ENCODE measurements around the gene PLCB1. TPM values are rescaled to one million over a fixed set of nuclear protein-coding genes. Genes with fewer than 3 reads are reported as not detected.

The PLCB1 gene
- total RNA-seq, 2 donors from 2014 or later = 8.5 to 10.9 TPM

- ATAC-seq (no peak), DNase-seq (no peak)
- intact Hi-C loops (cut with DNase I, micrococcal nuclease) = no loop called here
Measured at GRCh38 chr20:8489094-8489883, 357.2 kb downstream of the PLCB1 start.

- ATAC-seq (no peak), DNase-seq (no peak)
- intact Hi-C loops (cut with DNase I, micrococcal nuclease) = no loop called here
Measured at GRCh38 chr20:8490076-8490830, 358.2 kb downstream of the PLCB1 start.

GRCh38 chr20:8492173-8492572 lies 360.1 kb downstream of the PLCB1 start:
- ATAC-seq (no peak), DNase-seq (no peak)
- intact Hi-C loops (cut with DNase I, micrococcal nuclease) = no loop called here

DNA sequence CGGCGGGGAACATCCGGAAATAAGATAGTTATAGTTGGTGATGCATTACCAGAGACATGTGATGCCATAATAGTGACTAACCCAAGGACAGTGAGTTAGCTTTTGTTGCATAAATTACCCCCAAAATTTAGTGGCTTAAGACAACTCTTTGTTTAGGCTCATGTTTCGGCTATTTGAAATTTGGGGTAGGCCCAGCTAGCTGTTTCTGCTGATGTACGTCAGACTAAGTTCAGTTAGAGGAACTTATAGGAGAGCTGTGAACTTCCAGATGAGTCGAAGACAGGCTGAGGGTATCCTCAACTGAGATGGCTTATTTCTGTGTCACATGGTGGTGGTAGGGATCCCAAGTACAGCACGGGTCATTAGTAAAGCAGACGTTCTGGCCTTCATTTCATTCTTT lies 366.5 kb downstream of the PLCB1 start:
- no peak for ATAC-seq
- intact Hi-C loops (cut with DNase I, micrococcal nuclease) = no loop called here
- no peak for DNase-seq

- no peak for DNase-seq
- intact Hi-C loops (cut with DNase I, micrococcal nuclease) = no loop called here
- ATAC-seq = no peak
Measured at GRCh38 chr20:8504030-8504429, 372.0 kb downstream of the PLCB1 start.

DNA sequence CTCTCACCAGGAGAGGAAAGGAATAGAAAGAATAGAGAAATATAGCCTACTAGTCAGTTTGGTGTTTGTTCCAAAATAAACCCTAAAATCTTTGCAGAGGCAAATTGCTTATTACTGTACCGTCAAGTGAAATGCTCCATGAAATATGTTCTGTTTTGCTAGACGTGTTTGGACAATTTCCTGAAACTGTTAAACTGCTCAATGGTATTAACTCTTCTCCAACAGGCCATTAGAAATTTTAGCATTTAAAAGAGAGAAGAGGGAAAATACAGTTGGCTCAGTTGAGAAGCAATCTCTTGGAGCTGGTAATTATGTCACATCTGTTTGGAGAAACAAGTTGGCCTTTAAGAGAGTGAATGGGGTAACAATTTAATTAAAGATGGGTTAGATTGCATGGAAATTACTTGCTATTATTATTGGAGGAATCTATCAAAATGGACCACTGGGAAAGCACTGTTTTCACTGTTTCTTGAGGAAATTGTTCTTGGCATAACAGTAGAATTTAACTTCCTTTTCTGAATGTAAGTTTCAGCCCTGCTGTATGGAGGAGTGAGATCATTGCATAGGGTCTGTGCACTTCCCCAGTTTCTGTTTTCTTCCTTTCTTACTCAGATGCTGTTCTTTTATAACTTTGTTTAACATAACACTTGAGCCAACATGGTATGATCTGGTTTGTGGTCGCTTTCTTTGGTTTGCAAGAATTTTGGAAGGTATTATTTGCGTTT lies 373.6 kb downstream of the PLCB1 start:
- ATAC-seq (no peak), DNase-seq (no peak)
- intact Hi-C loops (cut with DNase I, micrococcal nuclease) = no loop called here

- DNase-seq = no peak
- no peak for ATAC-seq
- intact Hi-C loops (cut with DNase I, micrococcal nuclease) = no loop called here
Measured at GRCh38 chr20:8507231-8507630, 375.2 kb downstream of the PLCB1 start.

- intact Hi-C loops (cut with DNase I, micrococcal nuclease) = no loop called here
- ATAC-seq = no peak
- no peak for DNase-seq
Measured at GRCh38 chr20:8509809-8510208, 377.7 kb downstream of the PLCB1 start.

DNA sequence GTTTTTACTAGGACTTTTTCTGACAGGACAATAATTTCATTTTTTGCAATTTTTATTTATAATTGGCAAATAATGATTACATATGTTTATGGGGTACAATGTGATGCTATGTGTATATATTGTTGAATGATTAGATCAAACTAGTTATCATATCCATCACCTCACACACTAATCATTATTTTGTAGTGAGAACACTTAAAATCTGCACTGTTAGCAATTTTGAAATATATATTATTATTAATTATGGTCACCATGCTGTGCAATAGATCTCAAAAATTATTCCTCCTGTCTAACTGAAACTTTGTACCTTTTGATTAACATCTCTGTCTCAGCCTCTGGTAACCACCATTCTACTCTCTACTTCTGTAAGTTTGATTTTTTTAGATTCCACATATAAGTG lies 378.7 kb downstream of the PLCB1 start:
- intact Hi-C loops (cut with DNase I, micrococcal nuclease) = no loop called here
- no peak for DNase-seq
- no peak for ATAC-seq

- ATAC-seq = no peak
- intact Hi-C loops (cut with DNase I, micrococcal nuclease) = no loop called here
- no peak for DNase-seq
Measured at GRCh38 chr20:8512003-8512402, 379.9 kb downstream of the PLCB1 start.

DNA sequence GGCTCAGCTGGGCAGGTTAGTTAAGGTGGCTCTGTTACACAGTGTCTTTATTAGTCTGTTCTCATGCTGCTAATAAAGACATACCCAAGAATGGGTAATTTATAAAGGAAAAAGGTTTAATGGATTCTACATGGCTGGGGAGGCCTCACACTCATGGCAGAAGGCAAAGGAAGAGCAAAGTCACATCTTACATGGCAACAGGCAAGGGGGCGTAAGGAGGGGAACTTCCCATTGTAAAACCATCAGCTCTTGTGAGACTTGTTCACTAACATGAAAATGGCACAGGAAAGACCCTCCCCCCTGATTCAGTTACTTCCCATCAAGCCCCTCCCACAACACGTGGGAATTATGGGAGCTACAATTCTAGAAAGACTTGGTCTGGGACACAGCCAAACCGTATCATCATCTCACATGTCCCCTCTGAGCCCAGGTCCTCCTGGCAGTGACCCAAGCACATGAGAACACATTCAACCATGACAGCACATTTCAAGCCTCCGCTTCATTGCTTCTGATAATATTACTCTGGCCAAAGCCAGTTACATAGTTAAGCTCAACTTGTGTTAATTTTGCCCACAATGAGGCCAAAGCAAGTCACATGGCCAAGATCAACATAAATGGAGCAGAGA lies 383.9 kb downstream of the PLCB1 start:
- no peak for DNase-seq
- ATAC-seq = no peak
- intact Hi-C loops (cut with DNase I, micrococcal nuclease) = no loop called here

- DNase-seq (no peak), ATAC-seq (no peak)
- intact Hi-C loops (cut with DNase I, micrococcal nuclease) = no loop called here
Measured at GRCh38 chr20:8518878-8519277, 386.8 kb downstream of the PLCB1 start.

- no peak for DNase-seq
- ATAC-seq = no peak
- intact Hi-C loops (cut with DNase I, micrococcal nuclease) = no loop called here
Measured at GRCh38 chr20:8519887-8520286, 387.8 kb downstream of the PLCB1 start.

DNA sequence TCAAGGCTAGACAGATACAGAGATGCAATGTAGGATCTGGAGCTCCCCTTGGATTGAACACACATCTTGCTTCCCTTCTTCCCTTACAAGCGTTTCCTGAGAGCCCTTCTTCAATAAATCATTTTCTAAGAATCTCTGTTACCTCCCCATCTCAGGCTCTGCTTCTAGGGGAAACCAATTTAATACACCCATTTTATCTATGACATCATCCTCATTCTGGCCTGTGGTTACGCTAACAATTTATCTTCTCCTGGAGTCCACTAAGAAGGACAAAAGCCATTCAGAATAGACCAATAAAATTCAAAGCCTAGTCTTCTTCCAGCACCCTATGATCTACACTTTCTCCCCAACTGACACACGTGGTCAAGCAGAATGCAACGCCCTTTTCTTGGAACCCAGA lies 390.1 kb downstream of the PLCB1 start:
- DNase-seq = no peak
- intact Hi-C loops (cut with DNase I, micrococcal nuclease) = no loop called here
- no peak for ATAC-seq

- intact Hi-C loops (cut with DNase I, micrococcal nuclease) = no loop called here
- no peak for DNase-seq
- ATAC-seq = no peak
Measured at GRCh38 chr20:8523684-8524083, 391.6 kb downstream of the PLCB1 start.

GRCh38 chr20:8524101-8525016 lies 392.3 kb downstream of the PLCB1 start:
- ATAC-seq = no peak
- no peak for DNase-seq
- intact Hi-C loops (cut with DNase I, micrococcal nuclease) = no loop called here

- intact Hi-C loops (cut with DNase I, micrococcal nuclease) = no loop called here
- ATAC-seq (no peak), DNase-seq (no peak)
Measured at GRCh38 chr20:8525017-8525343, 392.9 kb downstream of the PLCB1 start.

- ATAC-seq = no peak
- DNase-seq = no peak
- intact Hi-C loops (cut with DNase I, micrococcal nuclease) = no loop called here
Measured at GRCh38 chr20:8526610-8527009, 394.5 kb downstream of the PLCB1 start.
